Measurements from ENCODE around the gene KLHL11. TPM values are rescaled to one million over a fixed set of nuclear protein-coding genes. Genes with fewer than 3 reads are reported as not detected.

Gene KLHL11
- total and polyA plus RNA-seq, 9 of the 15 experiments (the other 6 are each of a cell fraction or from before 2014, with no cell fraction given), result 0.20 to 17.0 (median 10.3) TPM

GRCh38 chr17:41864836-41865595 lies at the start of gene KLHL11 (continued):
- TF ChIP-seq CREB1 (IDR thresholded peaks at IDR 0.05) (peak; percentile 49; the same call in 1 of the 2 replicates), CREB1 (CRISPR knock-in tag; IDR thresholded peaks at IDR 0.05) (peak; percentile 64; the same call in 1 of the 2 replicates), MYBL2 (IDR thresholded peaks at IDR 0.05; ENCODE audit: low read depth) (no peak), MYBL2 (CRISPR knock-in tag; IDR thresholded peaks at IDR 0.05; ENCODE audit: borderline replicate concordance) (no peak), HDGF (IDR thresholded peaks at IDR 0.05) (no peak), ETV6 (IDR thresholded peaks at IDR 0.05; ENCODE audit: borderline replicate concordance in 1 of 2, low read depth in 2 of 2, low read length in 1 of 2) (no peak), ETV6 (CRISPR knock-in tag; IDR thresholded peaks at IDR 0.05; ENCODE audit: borderline replicate concordance) (no peak), ARHGAP35 (IDR thresholded peaks at IDR 0.05; ENCODE audit: partially characterized antibody) (no peak), SAP30 (IDR thresholded peaks at IDR 0.05; ENCODE audit: borderline replicate concordance, insufficient read depth, low read depth, low read length, poor library complexity, severe bottlenecking) (no peak), E2F8 (IDR thresholded peaks at IDR 0.05; ENCODE audit: low read depth, partially characterized antibody) (no peak), TARDBP (IDR thresholded peaks at IDR 0.05) (no peak), GTF2B (IDR thresholded peaks at IDR 0.05; ENCODE audit: extremely low read depth, insufficient read length) (no peak), HEY1 (CRISPR knock-in tag; IDR thresholded peaks at IDR 0.05; ENCODE audit: borderline replicate concordance) (no peak), KDM5B (IDR thresholded peaks at IDR 0.05; ENCODE audit: insufficient replicate concordance, low read depth, low read length) (no peak), PRDM10 (IDR thresholded peaks at IDR 0.05; ENCODE audit: partially characterized antibody) (peak; percentile 57), ZNF518B (CRISPR knock-in tag; IDR thresholded peaks at IDR 0.05) (no peak), ZC3H11A (IDR thresholded peaks at IDR 0.05; ENCODE audit: low read depth, low read length) (no peak)

Measured in K562 (cell line).